ENCODE data around the gene PGBD2.

DNA sequence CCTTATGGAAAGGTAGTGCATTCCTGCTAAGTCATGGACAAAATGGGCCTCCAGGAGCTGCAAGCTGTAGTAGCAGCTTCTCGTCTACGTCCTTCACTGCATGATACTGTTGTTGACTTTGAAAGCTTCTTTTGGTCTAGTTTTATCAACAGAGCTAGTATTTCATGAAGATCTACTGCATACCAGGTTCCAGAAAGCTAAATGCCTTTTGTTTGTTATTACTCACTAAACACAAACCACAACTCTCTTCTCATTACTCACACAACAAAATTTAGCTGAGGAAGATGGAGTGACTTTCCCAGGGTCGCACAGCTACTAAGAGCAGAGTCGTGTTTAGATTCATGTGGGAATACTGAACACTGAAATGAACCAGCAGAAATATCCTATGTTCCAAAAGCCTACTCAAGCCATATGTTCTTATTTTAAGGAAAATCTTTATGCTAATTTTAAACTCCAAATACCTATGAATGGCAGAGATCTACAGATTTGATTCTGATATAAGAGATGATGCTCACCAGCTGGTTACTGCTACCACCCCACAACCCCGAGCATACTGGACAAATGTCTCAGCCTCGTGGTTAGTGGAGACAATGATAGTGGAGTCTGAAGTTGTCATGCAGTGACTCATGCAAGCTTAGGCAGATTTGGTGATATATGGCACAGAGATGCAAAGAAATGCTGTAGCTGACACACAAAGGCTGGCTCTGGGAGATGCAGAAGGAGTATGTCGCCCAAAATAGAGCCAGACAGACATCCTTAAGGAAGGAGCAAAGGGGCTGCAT lies 20.6 kb downstream of the PGBD2 start:
- no peak for TF ChIP-seq TCF12 (IDR thresholded peaks at IDR 0.05; ENCODE audit: low read depth, low read length)
- TF ChIP-seq, protein P1, sequence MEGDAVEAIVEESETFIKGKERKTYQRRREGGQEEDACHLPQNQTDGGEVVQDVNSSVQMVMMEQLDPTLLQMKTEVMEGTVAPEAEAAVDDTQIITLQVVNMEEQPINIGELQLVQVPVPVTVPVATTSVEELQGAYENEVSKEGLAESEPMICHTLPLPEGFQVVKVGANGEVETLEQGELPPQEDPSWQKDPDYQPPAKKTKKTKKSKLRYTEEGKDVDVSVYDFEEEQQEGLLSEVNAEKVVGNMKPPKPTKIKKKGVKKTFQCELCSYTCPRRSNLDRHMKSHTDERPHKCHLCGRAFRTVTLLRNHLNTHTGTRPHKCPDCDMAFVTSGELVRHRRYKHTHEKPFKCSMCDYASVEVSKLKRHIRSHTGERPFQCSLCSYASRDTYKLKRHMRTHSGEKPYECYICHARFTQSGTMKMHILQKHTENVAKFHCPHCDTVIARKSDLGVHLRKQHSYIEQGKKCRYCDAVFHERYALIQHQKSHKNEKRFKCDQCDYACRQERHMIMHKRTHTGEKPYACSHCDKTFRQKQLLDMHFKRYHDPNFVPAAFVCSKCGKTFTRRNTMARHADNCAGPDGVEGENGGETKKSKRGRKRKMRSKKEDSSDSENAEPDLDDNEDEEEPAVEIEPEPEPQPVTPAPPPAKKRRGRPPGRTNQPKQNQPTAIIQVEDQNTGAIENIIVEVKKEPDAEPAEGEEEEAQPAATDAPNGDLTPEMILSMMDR (IDR thresholded peaks at IDR 0.05; ENCODE audit: control extremely low read depth in 1 of 3, insufficient read depth in 1 of 3, low read depth in 1 of 3, low read length in 3 of 3): no peak
- TF ChIP-seq MAX (IDR thresholded peaks at IDR 0.05): no peak
- no peak for TF ChIP-seq RNF2 (IDR thresholded peaks at IDR 0.05; ENCODE audit: borderline replicate concordance, low read depth, low read length, missing control alignments, poor library complexity, severe bottlenecking)
